CD4-positive, alpha-beta memory T cell (primary cell): ENCODE results near the gene KATNBL1. TPM values are rescaled to one million over a fixed set of nuclear protein-coding genes. Genes with fewer than 3 reads are reported as not detected.
A peak's percentile ranks its signal among the peaks of the same experiment; 100 is the strongest.
"Not testable (repeated sequence)": the region's sequence is repeated elsewhere in the genome, so short reads cannot be mapped to it uniquely, and the experiment has no call there.

Experiments used
- CTCF ChIA-PET: fragments of 350-600 bp; sonication (Branson Sonifier 250); formaldehyde crosslinking; loops from one replicate; lab custom pipeline; 2021; ENCODE audit warnings: inconsistent platforms; ENCODE audit not compliant: partially characterized antibody; lab: Charles Lee
- POLR2A ChIA-PET: fragments of 350-600 bp; sonication (Branson Sonifier 250); formaldehyde crosslinking; loops from one replicate; lab custom pipeline; 2021; ENCODE audit not compliant: partially characterized antibody; lab: Charles Lee
- DNase-seq, 5 donors: peaks; one replicate each; pipeline versions ENCODE4 v3.0.0 to v3.0.0-alpha.2; 2020 to 2022; ENCODE audit warnings: mixed read lengths in 1 of 5
- H3K27ac ChIP-seq: one replicate; pipeline ENCODE4 v1.7.0; 2013; ENCODE audit warnings: low read depth, low read length
- H3K27me3 ChIP-seq: 2 replicates; pipeline ENCODE4 v1.7.0; 2013; ENCODE audit warnings: mild to moderate bottlenecking, low read length, moderate library complexity; ENCODE audit not compliant: insufficient read depth
- H3K36me3 ChIP-seq: 2 replicates; pipeline ENCODE4 v1.7.0; 2013; ENCODE audit warnings: mild to moderate bottlenecking, low read length, moderate library complexity; ENCODE audit not compliant: insufficient read depth
- H3K4me1 ChIP-seq: 2 replicates; pipeline ENCODE4 v1.7.0; 2013; ENCODE audit warnings: mild to moderate bottlenecking, low read length, moderate library complexity; ENCODE audit not compliant: insufficient read depth
- H3K4me3 ChIP-seq, 2 donors: one replicate each; pipeline ENCODE4 v1.7.0; 2013; ENCODE audit warnings: low read length in 2 of 2, mild to moderate bottlenecking in 1 of 2
- H3K9me3 ChIP-seq, 2 donors: one replicate each; pipeline ENCODE4 v1.7.0; 2013; ENCODE audit warnings: low read length in 2 of 2, control low read depth in 1 of 2; ENCODE audit not compliant: control insufficient read depth in 1 of 2
- H3K27ac Mint-ChIP-seq, 7 donors: one replicate each; pipeline ENCODE4 v1.8.0; 2020 to 2021; ENCODE audit warnings: mixed read lengths in 7 of 7, mild to moderate bottlenecking in 6 of 7, inconsistent platforms in 3 of 7, moderate library complexity in 3 of 7
- H3K27me3 Mint-ChIP-seq, 2 donors: one replicate each; pipeline ENCODE4 v1.8.0; 2020 to 2021; ENCODE audit warnings: mixed read lengths in 2 of 2
- H3K36me3 Mint-ChIP-seq, 2 donors: one replicate each; pipeline ENCODE4 v1.8.0; 2020 to 2021; ENCODE audit warnings: mixed read lengths in 2 of 2, inconsistent platforms in 1 of 2, mild to moderate bottlenecking in 1 of 2
- H3K4me1 Mint-ChIP-seq, 4 donors: one replicate each; pipeline ENCODE4 v1.8.0; 2020 to 2021; ENCODE audit warnings: mixed read lengths in 4 of 4, mild to moderate bottlenecking in 1 of 4
- H3K4me3 Mint-ChIP-seq, 8 donors: one replicate each; pipeline ENCODE4 v1.8.0; 2020 to 2021; ENCODE audit warnings: mixed read lengths in 8 of 8, mild to moderate bottlenecking in 7 of 8, moderate library complexity in 6 of 8, inconsistent platforms in 3 of 8
- H3K9me3 Mint-ChIP-seq, 8 donors: one replicate each; pipeline ENCODE4 v1.8.0; 2020 to 2021; ENCODE audit warnings: mixed read lengths in 8 of 8, mild to moderate bottlenecking in 5 of 8, inconsistent platforms in 3 of 8, moderate library complexity in 1 of 8
- intact Hi-C: fragments of 100-400 bp; cut with micrococcal nuclease; formaldehyde crosslinking; loops from one replicate; pipeline ENCODE4 v1.15.1; 2023
- polyA plus RNA-seq, 2 donors: library from polyadenylated mRNA; unstranded; fragments of 300-500 nt; fragmentation: Illumina TruSeq; gene quantifications; one replicate each; pipeline ENCODE4 v1.2.3, GENCODE V29; 2021
- total RNA-seq, 2 experiments: library from RNA; stranded (reverse); gene quantifications; one replicate each; pipeline ENCODE4 v1.2.3, GENCODE V29; 2021

KATNBL1 gene
- total and polyA plus RNA-seq, 4 experiments from 2014 or later = 34.7 to 45.8 (median 37.1) TPM

- Mint-ChIP-seq H3K9me3 (no peaks in the 10 kb centered on the region), H3K4me3 (no peak overlapping the region), H3K27ac (no peak overlapping the region), H3K36me3 (peaks cover 9 to 11% of the 10 kb centered on the region in 2 donors), H3K4me1 (peaks cover 16 to 33% (median 22%) of the 10 kb centered on the region in 4 donors), H3K27me3 (no peaks in the 10 kb centered on the region)
- Histone ChIP-seq H3K36me3 (peaks cover 4% of the 10 kb centered on the region), H3K4me1 (peaks cover 8% of the 10 kb centered on the region), H3K27ac (no peak overlapping the region), H3K9me3 (no peaks in the 10 kb centered on the region), H3K27me3 (no peaks in the 10 kb centered on the region), H3K4me3 (no peak overlapping the region)
- CTCF ChIA-PET = no interaction called here
- DNase-seq = no peak
- intact Hi-C loops = no loop called here
- POLR2A ChIA-PET = no interaction called here
Measured at GRCh38 chr15:34203936-34204335, 6.0 kb downstream of the KATNBL1 start.

DNA sequence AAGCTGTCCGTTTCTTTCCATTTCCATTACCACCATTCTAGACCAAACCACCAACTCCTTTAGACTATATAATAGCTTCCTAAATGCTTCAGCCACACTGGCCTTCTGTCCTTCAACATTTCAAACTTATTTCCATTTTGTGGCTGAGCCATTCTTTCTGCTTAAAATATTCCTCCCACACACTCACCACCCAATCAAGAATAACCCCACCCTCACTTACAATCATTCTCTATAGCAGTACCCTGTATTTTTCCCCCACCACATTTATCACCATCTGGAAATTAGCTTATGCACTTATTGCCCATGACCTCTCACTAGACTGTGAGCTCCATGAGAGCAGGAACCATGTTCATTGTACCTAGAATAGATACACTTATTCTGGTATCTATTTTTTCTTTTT is 6.6 kb downstream of the KATNBL1 start:
- no peak overlapping the region for H3K27ac ChIP-seq
- H3K4me3 Mint-ChIP-seq = no peak overlapping the region
- intact Hi-C loops = no loop called here
- CTCF ChIA-PET = interaction anchor here (0.8 kb wide), 1 partner anchor 93 kb away, joined by 3 read pairs; no protein-coding TSS in a partner anchor
- peak overlapping the region in 2 of 7 donors; percentile 10 to 25 for H3K27ac Mint-ChIP-seq
- H3K27me3 Mint-ChIP-seq = no peaks in the 10 kb centered on the region
- peaks cover 9 to 11% of the 10 kb centered on the region in 2 donors for H3K36me3 Mint-ChIP-seq
- no peak overlapping the region for H3K4me3 ChIP-seq
- POLR2A ChIA-PET = no interaction called here
- no peaks in the 10 kb centered on the region for H3K9me3 ChIP-seq
- no peak for DNase-seq
- H3K4me1 Mint-ChIP-seq = peaks cover 10 to 26% (median 17%) of the 10 kb centered on the region in 4 donors
- no peaks in the 10 kb centered on the region for H3K27me3 ChIP-seq
- peaks cover 4% of the 10 kb centered on the region for H3K36me3 ChIP-seq
- H3K4me1 ChIP-seq = peaks cover 3% of the 10 kb centered on the region
- no peaks in the 10 kb centered on the region for H3K9me3 Mint-ChIP-seq

DNA sequence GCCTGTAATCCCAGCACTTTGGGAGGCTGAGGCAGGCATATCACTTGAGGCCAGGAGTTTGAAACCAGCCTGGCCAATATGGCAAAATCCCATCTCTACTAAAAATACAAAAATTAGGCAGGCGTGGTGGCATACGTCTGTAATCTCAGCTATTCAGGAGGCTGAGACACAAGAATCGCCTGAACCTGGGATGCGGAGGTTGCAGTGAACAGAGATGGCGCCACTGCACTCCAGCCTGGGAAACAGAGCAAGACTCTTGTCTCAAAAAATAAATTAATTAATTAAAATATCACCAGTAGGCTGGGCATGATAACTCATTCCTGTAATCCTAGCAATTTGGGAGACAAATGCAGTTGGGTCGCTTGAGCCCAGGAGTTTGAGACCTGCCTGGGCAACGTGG is 16.6 kb downstream of the KATNBL1 start:
- H3K4me1 ChIP-seq, POLR2A ChIA-PET, H3K27ac ChIP-seq, H3K27me3 Mint-ChIP-seq, H3K4me3 Mint-ChIP-seq, H3K27me3 ChIP-seq, H3K36me3 ChIP-seq, DNase-seq, CTCF ChIA-PET, H3K27ac Mint-ChIP-seq, H3K9me3 Mint-ChIP-seq, intact Hi-C loops, H3K4me3 ChIP-seq, H3K9me3 ChIP-seq: not testable (repeated sequence)
- Mint-ChIP-seq H3K36me3 (peaks cover 4 to 11% of the 10 kb centered on the region in 2 donors), H3K4me1 (peaks cover 11 to 30% (median 14%) of the 10 kb centered on the region in 4 donors)

GRCh38 chr15:34188711-34189110 is 21.2 kb downstream of the KATNBL1 start:
- H3K27me3 Mint-ChIP-seq = no peaks in the 10 kb centered on the region
- intact Hi-C loops = no loop called here
- peaks cover 0 to 2% (median 0%) of the 10 kb centered on the region in 8 donors for H3K9me3 Mint-ChIP-seq
- no peaks in the 10 kb centered on the region for H3K4me1 ChIP-seq
- no peak for DNase-seq
- H3K27ac ChIP-seq = no peak overlapping the region
- H3K36me3 Mint-ChIP-seq = peaks cover 12% of the 10 kb centered on the region in 2 donors
- POLR2A ChIA-PET = no interaction called here
- H3K27ac Mint-ChIP-seq = no peak overlapping the region
- no peaks in the 10 kb centered on the region for H3K27me3 ChIP-seq
- no peak overlapping the region for H3K4me3 Mint-ChIP-seq
- peaks cover 16 to 35% (median 19%) of the 10 kb centered on the region in 4 donors for H3K4me1 Mint-ChIP-seq
- H3K36me3 ChIP-seq = no peaks in the 10 kb centered on the region
- H3K9me3 ChIP-seq = no peaks in the 10 kb centered on the region
- CTCF ChIA-PET = no interaction called here
- no peak overlapping the region for H3K4me3 ChIP-seq

- Mint-ChIP-seq H3K4me1 (peaks cover 17 to 34% (median 19%) of the 10 kb centered on the region in 4 donors), H3K4me3 (no peak overlapping the region), H3K27me3 (no peaks in the 10 kb centered on the region), H3K9me3 (peaks cover 0 to 2% (median 0%) of the 10 kb centered on the region in 8 donors), H3K36me3 (peaks cover 18 to 23% of the 10 kb centered on the region in 2 donors), H3K27ac (no peak overlapping the region)
- Histone ChIP-seq H3K9me3 (no peaks in the 10 kb centered on the region), H3K4me1 (no peaks in the 10 kb centered on the region), H3K27me3 (no peaks in the 10 kb centered on the region), H3K36me3 (no peaks in the 10 kb centered on the region), H3K4me3 (no peak overlapping the region), H3K27ac (no peak overlapping the region)
- intact Hi-C loops = no loop called here
- POLR2A ChIA-PET = no interaction called here
- DNase-seq = no peak
- CTCF ChIA-PET = interaction anchor here (1.7 kb wide), 1 partner anchor 10 kb away, joined by 4 read pairs; no protein-coding TSS in a partner anchor
Measured at GRCh38 chr15:34185666-34186065, 24.2 kb downstream of the KATNBL1 start.

DNA sequence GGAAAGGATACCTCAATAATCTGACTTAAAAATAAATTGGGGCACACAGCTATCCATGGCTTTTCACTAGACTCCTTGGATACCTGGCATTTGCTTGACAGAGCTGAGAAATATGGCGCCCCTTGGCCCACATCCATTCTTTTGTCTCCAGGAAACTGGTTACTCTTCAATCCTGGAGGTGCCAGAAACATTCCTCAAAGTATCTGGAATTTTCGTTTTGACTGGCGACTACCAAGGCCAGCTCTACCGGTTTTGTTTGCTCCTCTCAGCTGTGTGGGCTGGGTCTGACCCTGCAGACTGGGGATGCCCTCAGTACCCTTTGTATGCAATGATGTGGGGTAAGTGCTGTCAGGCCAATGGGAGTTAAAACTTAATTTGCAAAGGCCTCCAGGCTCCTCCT is 27.0 kb downstream of the KATNBL1 start:
- Mint-ChIP-seq H3K4me3 (no peak overlapping the region), H3K27ac (no peak overlapping the region), H3K36me3 (peaks cover 21 to 33% of the 10 kb centered on the region in 2 donors), H3K27me3 (no peaks in the 10 kb centered on the region), H3K9me3 (peaks cover 0 to 2% (median 0%) of the 10 kb centered on the region in 8 donors), H3K4me1 (peaks cover 10 to 21% (median 15%) of the 10 kb centered on the region in 4 donors)
- H3K36me3 ChIP-seq = no peaks in the 10 kb centered on the region
- DNase-seq = no peak
- CTCF ChIA-PET = no interaction called here
- H3K27me3 ChIP-seq = no peaks in the 10 kb centered on the region
- intact Hi-C loops = no loop called here
- H3K4me3 ChIP-seq = no peak overlapping the region
- POLR2A ChIA-PET = no interaction called here
- H3K27ac ChIP-seq = no peak overlapping the region
- H3K4me1 ChIP-seq = no peaks in the 10 kb centered on the region
- H3K9me3 ChIP-seq = no peaks in the 10 kb centered on the region

DNA sequence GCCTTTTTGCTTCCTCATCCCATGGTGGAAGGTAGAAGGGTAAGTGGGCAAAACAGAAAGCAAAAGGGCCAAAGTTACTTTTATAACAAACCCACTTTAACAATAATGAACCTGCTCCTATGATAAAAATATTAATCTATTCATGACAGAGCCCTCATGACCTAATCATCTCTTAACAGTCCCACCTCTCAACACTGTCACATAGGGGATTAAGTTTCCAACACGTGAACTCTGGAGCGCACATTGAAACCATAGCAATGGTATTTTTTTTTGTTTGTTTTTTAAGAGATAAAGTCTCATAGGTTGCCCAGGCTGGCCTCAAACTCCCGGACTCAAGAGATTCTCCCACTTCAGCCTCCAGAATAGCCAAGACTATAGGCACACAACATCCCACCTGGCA is 30.7 kb downstream of the KATNBL1 start:
- no peak overlapping the region for H3K27ac ChIP-seq
- no peaks in the 10 kb centered on the region for H3K36me3 ChIP-seq
- H3K9me3 Mint-ChIP-seq = peaks cover 0 to 10% (median 3%) of the 10 kb centered on the region in 8 donors
- peaks cover 4 to 9% (median 7%) of the 10 kb centered on the region in 4 donors for H3K4me1 Mint-ChIP-seq
- no peak overlapping the region for H3K4me3 Mint-ChIP-seq
- peaks cover 22 to 30% of the 10 kb centered on the region in 2 donors for H3K36me3 Mint-ChIP-seq
- H3K9me3 ChIP-seq = no peaks in the 10 kb centered on the region
- ChIA-PET POLR2A (no interaction called here), CTCF (no interaction called here)
- no peaks in the 10 kb centered on the region for H3K27me3 Mint-ChIP-seq
- intact Hi-C loops = no loop called here
- H3K27me3 ChIP-seq = no peaks in the 10 kb centered on the region
- no peak overlapping the region for H3K4me3 ChIP-seq
- H3K4me1 ChIP-seq = no peaks in the 10 kb centered on the region
- peak overlapping the region in 1 of 7 donors; percentile 62 for H3K27ac Mint-ChIP-seq
- no peak for DNase-seq
